Measurements from ENCODE around the gene KIF1B.

- no peak for TF ChIP-seq CTCF (IDR thresholded peaks at IDR 0.05)
- no peak for TF ChIP-seq ATF3 (CRISPR knock-in tag; conservative IDR thresholded peaks at IDR 0.05)
- TF ChIP-seq RORB (CRISPR knock-in tag; IDR thresholded peaks at IDR 0.05) = no peak
- TF ChIP-seq ESRRA (CRISPR knock-in tag; IDR thresholded peaks at IDR 0.05; ENCODE audit: borderline replicate concordance) = no peak
- TF ChIP-seq ZNF396 (CRISPR knock-in tag; IDR thresholded peaks at IDR 0.05; ENCODE audit: borderline replicate concordance) = no peak
- TF ChIP-seq ZNF121 (CRISPR knock-in tag; IDR thresholded peaks at IDR 0.05) = no peak
- no peak for TF ChIP-seq SOX15 (CRISPR knock-in tag; IDR thresholded peaks at IDR 0.05)
- TF ChIP-seq ZNF138 (CRISPR knock-in tag; conservative IDR thresholded peaks at IDR 0.05) = no peak
- TF ChIP-seq GTF2I (CRISPR knock-in tag; conservative IDR thresholded peaks at IDR 0.05) = no peak
- TF ChIP-seq PRDM15 (CRISPR knock-in tag; IDR thresholded peaks at IDR 0.05) = no peak
Observed at GRCh38 chr1:10309243-10310011, 99.1 kb downstream of the KIF1B start.
